K562 (cell line): ENCODE measurements around the gene INTS13. TPM values are rescaled to one million over a fixed set of nuclear protein-coding genes. Genes with fewer than 3 reads are reported as not detected.

Experiments used
- ATAC-seq: fragments of 200-7000 bp; cut with Tn5 transposase; 3 replicates; pipeline ENCODE4 v1.9.1; 2020; ENCODE audit warnings: moderate library complexity
- BruUV-seq: library from RNA; stranded (reverse); fragments of 400-500 nt; replicated peaks from 2 replicates; lab custom pipeline; 2021; lab: Mats Ljungman, UMichigan
- CTCF ChIA-PET: fragments of 300-600 bp; formaldehyde crosslinking; extraction: SDS; loops from one replicate; lab custom pipeline; 2021; ENCODE audit warnings: low intra/inter-chr PET ratio; lab: Yijun Ruan, JAX
- POLR2A ChIA-PET: fragments of 300-600, 350-650 bp; sonication (Branson Sonifier 250); formaldehyde crosslinking; extraction: SDS; loops from one replicate; lab custom pipeline; 2021; ENCODE audit warnings: antibody characterized with exemption, inconsistent platforms; lab: Yijun Ruan, JAX
- DNase-seq, 4 experiments: peaks; one replicate each; pipeline versions ENCODE4 v3.0.0 to v3.0.0-alpha.2; 2011 to 2018; ENCODE audit warnings: low spot score in 3 of 4, mixed read lengths in 3 of 4; ENCODE audit errors: extremely low read depth in 1 of 4
- FAIRE-seq: peaks from 2 replicates; lab custom pipeline; 2011; peaks lifted over from hg19 to GRCh38; lab: Jason Lieb, UNC
- H2AFZ ChIP-seq: 2 replicates; pipeline ENCODE4 v1.6.0; 2011; ENCODE audit warnings: low read depth, low read length, control low read depth, inconsistent platforms
- H3K27ac ChIP-seq: fragments of 200-600 bp; 3 replicates; pipeline ENCODE4 v1.8.0; 2011; ENCODE audit warnings: low read depth, mild to moderate bottlenecking, control low read depth, inconsistent platforms, low read length, moderate library complexity, mixed read lengths; ENCODE audit errors: extremely low read depth
- H3K27me3 ChIP-seq, 2 experiments: fragments of 300-600 bp in 1 of 2; 2 replicates in 1 of 2; 3 replicates in 1 of 2; pipeline versions ENCODE4 v1.6.0 to v1.8.0; 2011; ENCODE audit warnings: inconsistent platforms in 2 of 2, low read length in 2 of 2, mild to moderate bottlenecking in 1 of 2, mixed read lengths in 1 of 2, moderate library complexity in 1 of 2; ENCODE audit not compliant: control insufficient read depth in 2 of 2, insufficient read depth in 2 of 2
- H3K36me3 ChIP-seq: fragments of 300-600 bp; 3 replicates; pipeline ENCODE4 v1.8.0; 2011; ENCODE audit warnings: mild to moderate bottlenecking, low read length, inconsistent platforms; ENCODE audit not compliant: control insufficient read depth, insufficient read depth
- H3K4me1 ChIP-seq, 2 experiments: fragments of 200-600 bp in 1 of 2; replicated peaks in 1 of 2; 2 replicates in 1 of 2; 3 replicates in 1 of 2; pipeline versions ENCODE4 v1.5.1 to v1.8.0; 2011; ENCODE audit warnings: inconsistent platforms in 2 of 2, low read length in 2 of 2, mild to moderate bottlenecking in 1 of 2, mixed read lengths in 1 of 2, moderate library complexity in 1 of 2; ENCODE audit not compliant: control insufficient read depth in 2 of 2, insufficient read depth in 2 of 2
- H3K4me2 ChIP-seq: 2 replicates; pipeline ENCODE4 v1.6.1; 2011; ENCODE audit warnings: low read length, control low read depth, inconsistent platforms, mixed read lengths; ENCODE audit not compliant: insufficient read depth
- H3K4me3 ChIP-seq: fragments of 200-600 bp; sonication (generic), shearing (Covaris generic); 2 replicates; pipeline ENCODE4 v1.5.1; 2016; ENCODE audit warnings: control low read depth, inconsistent platforms
- H3K79me2 ChIP-seq: fragments of 200-600 bp; 3 replicates; pipeline ENCODE4 v1.8.0; 2011; ENCODE audit warnings: low read length, inconsistent platforms; ENCODE audit not compliant: control insufficient read depth, insufficient read depth
- H3K9ac ChIP-seq, 2 experiments: 2 replicates each; pipeline versions ENCODE4 v1.6.0 to v1.6.1; 2011; ENCODE audit warnings: low read depth in 2 of 2, low read length in 2 of 2, control low read depth in 1 of 2, inconsistent platforms in 1 of 2, mild to moderate bottlenecking in 1 of 2, mixed read lengths in 1 of 2; ENCODE audit not compliant: insufficient read depth in 1 of 2
- H3K9me1 ChIP-seq: one replicate; pipeline ENCODE4 v1.6.0; 2011; ENCODE audit warnings: inconsistent platforms, mild to moderate bottlenecking, low read length, moderate library complexity; ENCODE audit not compliant: control insufficient read depth, insufficient read depth
- H3K9me3 ChIP-seq: replicated peaks from 2 replicates; pipeline ENCODE4 v1.5.1; 2011; ENCODE audit warnings: low read depth, low read length, inconsistent platforms; ENCODE audit not compliant: control insufficient read depth, insufficient read depth
- H4K20me1 ChIP-seq: replicated peaks from 2 replicates; pipeline ENCODE4 v1.6.1; 2011; ENCODE audit warnings: low read length, inconsistent platforms, mixed read lengths; ENCODE audit not compliant: control insufficient read depth, insufficient read depth
- ETV1 ChIP-seq: fragments of 450-650 bp; conservative IDR thresholded peaks from 2 replicates; pipeline ENCODE4 v1.6.1; 2016; ENCODE audit warnings: missing genetic modification characterization, control low read depth, low read depth, missing compliant biosample characterization
- GATA2 ChIP-seq: sonication (generic); formaldehyde crosslinking; IDR thresholded peaks from 2 replicates; pipeline ENCODE4 v1.4.0; 2020; ENCODE audit warnings: mild to moderate bottlenecking, missing genetic modification reagents
- HMBOX1 ChIP-seq: sonication (generic); IDR thresholded peaks from 2 replicates; pipeline ENCODE4 v1.6.1; 2016
- MLLT1 ChIP-seq, 2 experiments: fragments of 450-650 bp; IDR thresholded peaks; 2 replicates each; pipeline ENCODE4 v1.6.1; 2016
- MLX ChIP-seq, 2 experiments: fragments of 450-650 bp in 1 of 2; sonication (generic) in 1 of 2; formaldehyde crosslinking; conservative IDR thresholded peaks; 2 replicates each; pipeline versions ENCODE4 v1.4.0 to v1.8.1; 2020 to 2022; ENCODE audit warnings: mild to moderate bottlenecking in 1 of 2, missing genetic modification reagents in 1 of 2
- NCOA2 ChIP-seq, 2 experiments: fragments of 450-650 bp; IDR thresholded peaks; 2 replicates each; pipeline ENCODE4 v1.6.1; 2018; ENCODE audit warnings: mild to moderate bottlenecking in 2 of 2, moderate library complexity in 1 of 2; ENCODE audit not compliant: partially characterized antibody in 2 of 2
- POLR2AphosphoS2 ChIP-seq: IDR thresholded peaks from 2 replicates; pipeline ENCODE4 v1.6.1; 2012; ENCODE audit warnings: low read length, improper control_type of control experiment
- PTTG1 ChIP-seq: fragments of 450-650 bp; IDR thresholded peaks from 2 replicates; pipeline ENCODE4 v1.6.1; 2016; ENCODE audit warnings: low read depth, mild to moderate bottlenecking, missing genetic modification characterization, missing compliant biosample characterization
- SMAD4 ChIP-seq: fragments of 250-450 bp; sonication (Bioruptor Pico); conservative IDR thresholded peaks from 2 replicates; pipeline ENCODE4 v1.8.0; 2021; ENCODE audit warnings: inconsistent platforms, mild to moderate bottlenecking, moderate library complexity
- ZNF589 ChIP-seq: fragments of 200-800 bp; sonication (Bioruptor generic); IDR thresholded peaks from 2 replicates; pipeline ENCODE4 v1.6.1; 2016; ENCODE audit warnings: low read depth, missing genetic modification characterization, missing compliant biosample characterization
- WGBS: fragments of 100-300 bp; shearing (Covaris generic); methylation state at CpG from one replicate; pipeline ENCODE4 v1.1.6; 2016; ENCODE audit warnings: low coverage, mixed read lengths; ENCODE audit not compliant: insufficient coverage; ENCODE audit errors: missing lambda C conversion rate; 5-methylcytosine and 5-hydroxymethylcytosine counted together
- in situ Hi-C: fragments of 300-500 bp; cut with MboI; formaldehyde crosslinking; loops from 4 replicates; pipeline ENCODE4 v1.15.0; 2018; ENCODE audit warnings: inconsistent platforms, mixed read lengths
- intact Hi-C: fragments of 100-400 bp; cut with micrococcal nuclease; formaldehyde crosslinking; loops from 2 replicates; pipeline ENCODE4 v1.14.2; 2022
- polyA plus RNA-seq, 8 experiments: library from polyadenylated mRNA; depleted of rRNA in 4 of 8; stranded (reverse) in 5 of 8; unstranded in 3 of 8; fragments of >200 nt; fragmentation: Nextera tagmentation in 2 of 8; fragmentation: Illumina TruSeq in 1 of 8; extraction: Ambion mirVana in 2 of 8; extraction: Trizol in 1 of 8; gene quantifications; 2 replicates each; pipeline versions ENCODE4 v1.2.1 to v1.2.3, GENCODE V29; 2011 to 2014; ENCODE audit warnings: inconsistent platforms in 1 of 8, missing spikeins in 1 of 8
- total RNA-seq, 7 experiments: library from RNA; depleted of rRNA in 6 of 7; stranded (reverse); fragments of >200 nt in 6 of 7; fragmentation: Illumina TruSeq in 2 of 7; extraction: Trizol in 2 of 7; gene quantifications; 2 replicates each; pipeline versions ENCODE4 v1.2.1 to v1.2.3, GENCODE V29; 2011 to 2021; ENCODE audit warnings: low replicate concordance in 1 of 7

INTS13 gene
- total and polyA plus RNA-seq, 9 of the 15 experiments (the other 6 are each of a cell fraction or from before 2014, with no cell fraction given): 48.3 to 91.8 (median 78.1) TPM

GRCh38 chr12:26869908-26870459 is 67.8 kb downstream of the INTS13 start (continued):
- no peak for TF ChIP-seq MLX (CRISPR knock-in tag; conservative IDR thresholded peaks at IDR 0.05)

- Histone ChIP-seq H3K27ac (no peak overlapping the region), H3K79me2 (no peaks in the 10 kb centered on the region), H3K9me1 (peaks cover 2% of the 10 kb centered on the region), H3K4me2 (no peak overlapping the region), H3K9me3 (no peaks in the 10 kb centered on the region), H3K9ac (no peak overlapping the region), H3K4me1 (peaks cover 0 to 7% of the 10 kb centered on the region in 2 experiments; a peak in 4 of 5 replicates), H2AFZ (no peak overlapping the region), H3K4me3 (no peak overlapping the region), H3K36me3 (no peaks in the 10 kb centered on the region), H3K27me3 (no peaks in the 10 kb centered on the region), H4K20me1 (no peaks in the 10 kb centered on the region)
- ChIA-PET CTCF (no interaction called here), POLR2A (no interaction called here)
- ATAC-seq (no peak), DNase-seq (no peak), FAIRE-seq (no peak)
- TF ChIP-seq ETV1 (tag) (no peak), MLLT1 (IDR thresholded peaks at IDR 0.05) (no peak), HMBOX1 (peak; percentile 23), ZNF589 (CRISPR knock-in tag) (no peak), SMAD4 (no peak), POLR2AphosphoS2 (no peak), PTTG1 (tag) (no peak), NCOA2 (IDR thresholded peaks at IDR 0.05; ENCODE audit: partially characterized antibody in 2 of 2) (no peak), GATA2 (no peak)
- BruUV-seq: no TSS peak
- WGBS: 43% methylated on average over 6 of the region's 6 CpGs
- in situ Hi-C loops: no loop called here
- intact Hi-C loops: no loop called here
Measured at GRCh38 chr12:26869104-26869494, 68.7 kb downstream of the INTS13 start.
